ENCODE results near the gene GSTA4. TPM values are rescaled to one million over a fixed set of nuclear protein-coding genes. Genes with fewer than 3 reads are reported as not detected.
A peak's percentile ranks its signal among the peaks of the same experiment; 100 is the strongest.

GSTA4 gene
- total RNA-seq, 1 donor from 2014 or later, result 9.4 TPM

- Histone ChIP-seq H3K4me3 (no peak overlapping the region), H3K36me3 (peaks cover 37% of the 10 kb centered on the region), H3K27me3 (ENCODE audit: low read depth) (no peaks in the 10 kb centered on the region), H3K4me1 (peaks cover 62% of the 10 kb centered on the region), H3K27ac (replicated peaks) (peak overlapping the region; percentile 29), H3K9me3 (replicated peaks) (no peaks in the 10 kb centered on the region)
- no peak for TF ChIP-seq CTCF (IDR thresholded peaks at IDR 0.05; ENCODE audit: borderline replicate concordance)
- no peak for DNase-seq
- intact Hi-C loops (cut with micrococcal nuclease), result no loop called here
These were observed 46.3 kb upstream of the GSTA4 start for GRCh38 chr6:53041356-53041755.

- peaks cover 66% of the 10 kb centered on the region for H3K4me1 ChIP-seq
- intact Hi-C loops (cut with micrococcal nuclease), result no loop called here
- no peaks in the 10 kb centered on the region for H3K27me3 ChIP-seq (ENCODE audit: low read depth)
- H3K27ac ChIP-seq (replicated peaks), result no peak overlapping the region
- H3K4me3 ChIP-seq, result no peak overlapping the region
- H3K36me3 ChIP-seq, result peaks cover 52% of the 10 kb centered on the region
- TF ChIP-seq CTCF (IDR thresholded peaks at IDR 0.05; ENCODE audit: borderline replicate concordance), result no peak
- no peak for DNase-seq
- no peaks in the 10 kb centered on the region for H3K9me3 ChIP-seq (replicated peaks)
These were observed 43.5 kb upstream of the GSTA4 start for GRCh38 chr6:53038596-53038995.

GRCh38 chr6:53038141-53038540 lies 43.1 kb upstream of the GSTA4 start:
- no peak overlapping the region for H3K4me3 ChIP-seq
- DNase-seq, result no peak
- peaks cover 66% of the 10 kb centered on the region for H3K4me1 ChIP-seq
- intact Hi-C loops (cut with micrococcal nuclease), result no loop called here
- H3K27ac ChIP-seq (replicated peaks), result no peak overlapping the region
- no peaks in the 10 kb centered on the region for H3K27me3 ChIP-seq (ENCODE audit: low read depth)
- H3K9me3 ChIP-seq (replicated peaks), result no peaks in the 10 kb centered on the region
- no peak for TF ChIP-seq CTCF (IDR thresholded peaks at IDR 0.05; ENCODE audit: borderline replicate concordance)
- peaks cover 52% of the 10 kb centered on the region for H3K36me3 ChIP-seq

- Histone ChIP-seq H3K4me3 (no peak overlapping the region), H3K9me3 (replicated peaks) (no peaks in the 10 kb centered on the region), H3K27ac (replicated peaks) (peak overlapping the region; percentile 57), H3K27me3 (ENCODE audit: low read depth) (no peaks in the 10 kb centered on the region), H3K4me1 (peaks cover 54% of the 10 kb centered on the region), H3K36me3 (peaks cover 61% of the 10 kb centered on the region)
- DNase-seq, result no peak
- intact Hi-C loops (cut with micrococcal nuclease), result no loop called here
- no peak for TF ChIP-seq CTCF (IDR thresholded peaks at IDR 0.05; ENCODE audit: borderline replicate concordance)
These were observed 40.6 kb upstream of the GSTA4 start for GRCh38 chr6:53035549-53036213.

- Histone ChIP-seq H3K4me3 (no peak overlapping the region), H3K27ac (replicated peaks) (peak overlapping the region; percentile 10)
These were observed 38.7 kb upstream of the GSTA4 start for GRCh38 chr6:53033764-53034163.

More at GRCh38 chr6:53033764-53034163, 38.7 kb upstream of the GSTA4 start:
- peaks cover 52% of the 10 kb centered on the region for H3K4me1 ChIP-seq
- intact Hi-C loops (cut with micrococcal nuclease), result no loop called here
- H3K9me3 ChIP-seq (replicated peaks), result no peaks in the 10 kb centered on the region
- peaks cover 61% of the 10 kb centered on the region for H3K36me3 ChIP-seq
- DNase-seq, result no peak
- TF ChIP-seq CTCF (IDR thresholded peaks at IDR 0.05; ENCODE audit: borderline replicate concordance), result no peak
- H3K27me3 ChIP-seq (ENCODE audit: low read depth), result no peaks in the 10 kb centered on the region

All from left ventricle myocardium inferior (tissue), 1 donor.